COLO668 (cell line): Measurements from ENCODE around the gene CCS.
"Not testable (repeated sequence)": the region's sequence is repeated elsewhere in the genome, so short reads cannot be mapped to it uniquely, and the experiment has no call there.

Experiments
- DNase-seq: peaks from one replicate; lab custom pipeline; 2025; ENCODE audit not compliant: unreplicated experiment; lab: John Stamatoyannopoulos, UW

The CCS gene

DNA sequence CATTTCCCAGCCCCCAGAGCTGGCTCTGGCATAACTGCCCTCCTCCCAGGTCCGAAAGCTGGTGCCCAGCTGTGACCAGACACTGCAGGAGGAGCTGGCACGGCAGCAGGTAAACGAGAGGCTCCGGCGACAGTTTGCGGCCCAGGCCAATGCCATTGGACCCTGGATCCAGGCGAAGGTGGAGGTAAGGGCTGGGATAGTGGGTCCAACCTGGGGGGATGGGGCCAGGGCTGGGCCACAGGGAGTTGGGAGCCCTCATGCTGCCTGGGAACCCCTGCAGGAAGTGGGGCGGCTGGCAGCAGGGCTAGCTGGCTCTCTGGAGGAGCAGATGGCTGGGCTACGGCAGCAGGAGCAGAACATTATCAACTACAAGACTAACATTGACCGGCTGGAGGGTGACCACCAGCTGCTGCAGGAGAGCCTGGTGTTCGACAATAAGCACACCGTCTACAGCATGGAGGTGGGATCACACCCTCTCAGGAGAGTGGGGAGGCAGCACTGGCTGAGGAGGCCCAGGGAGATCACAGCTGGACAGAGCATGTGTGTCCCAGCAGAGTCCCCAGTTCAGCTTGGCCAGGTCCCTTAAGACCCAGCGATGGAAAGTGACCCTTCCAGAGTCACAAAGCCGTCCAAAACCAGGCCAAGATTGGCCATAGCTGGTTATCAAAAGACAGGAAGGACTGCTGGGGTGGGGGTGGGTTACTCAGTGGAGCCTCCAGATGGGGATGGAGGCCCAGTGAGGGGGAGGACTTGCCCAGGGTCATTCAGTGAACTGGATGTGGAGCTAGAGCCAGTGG, 31.6 kb upstream of the CCS start:
- no peak for DNase-seq

DNA sequence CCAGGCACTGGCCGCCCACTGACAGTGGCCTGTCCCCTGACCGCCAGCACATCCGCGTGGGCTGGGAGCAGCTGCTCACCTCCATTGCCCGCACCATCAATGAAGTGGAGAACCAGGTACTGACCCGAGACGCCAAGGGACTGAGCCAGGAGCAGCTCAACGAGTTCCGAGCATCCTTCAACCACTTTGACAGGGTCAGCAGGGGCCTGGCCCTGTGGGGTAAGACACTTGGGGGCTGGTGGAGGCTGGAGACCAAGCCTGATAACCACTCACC, 31.1 kb upstream of the CCS start:
- DNase-seq = no peak

DNA sequence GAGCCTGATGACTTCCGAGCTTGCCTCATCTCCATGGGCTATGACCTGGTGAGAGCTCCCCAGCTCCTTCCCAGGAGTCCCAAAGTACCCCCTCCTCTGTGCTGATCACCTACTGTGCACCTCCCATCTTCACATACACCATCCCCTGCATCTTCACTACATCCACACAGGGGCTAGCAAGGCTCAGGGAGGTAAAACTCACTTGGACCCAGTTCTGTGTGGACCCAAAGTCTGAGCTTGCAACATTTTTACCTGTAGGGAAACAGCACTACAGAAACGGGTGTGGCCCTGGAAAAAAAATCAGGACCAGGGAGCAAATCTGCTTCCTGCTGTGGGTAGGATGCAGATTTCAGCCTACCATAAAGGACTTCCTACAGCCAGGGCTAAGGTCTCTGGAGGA, 30.7 kb upstream of the CCS start:
- DNase-seq = no peak

DNA sequence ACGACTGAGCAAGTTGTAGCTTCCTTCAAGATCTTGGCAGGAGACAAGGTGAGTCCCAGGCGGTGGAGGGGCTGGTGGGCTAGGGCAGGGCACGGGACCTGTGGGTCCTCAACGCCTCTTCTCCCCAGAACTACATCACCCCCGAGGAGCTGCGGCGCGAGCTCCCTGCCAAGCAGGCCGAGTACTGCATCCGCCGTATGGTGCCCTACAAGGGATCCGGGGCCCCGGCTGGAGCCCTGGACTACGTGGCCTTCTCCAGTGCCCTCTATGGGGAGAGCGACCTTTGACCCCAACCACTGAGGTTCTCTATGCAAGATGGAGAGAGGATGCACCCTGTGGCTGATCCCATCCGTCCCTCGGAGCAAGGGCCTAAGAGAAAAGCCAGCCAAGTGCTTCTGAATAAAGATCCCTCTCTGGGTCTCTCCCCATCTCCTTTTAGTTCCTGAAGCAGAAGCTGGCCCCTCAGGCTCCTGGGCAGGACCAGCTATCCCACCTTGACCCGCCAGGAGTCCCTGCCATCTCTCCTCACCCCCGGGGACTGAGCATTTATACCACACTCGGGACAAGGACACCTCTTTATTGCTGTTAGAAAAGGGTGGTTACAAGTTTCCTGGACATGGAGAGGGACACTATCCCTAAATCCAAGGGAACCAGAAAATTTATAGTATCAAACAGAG, 29.9 kb upstream of the CCS start:
- no peak for DNase-seq

DNA sequence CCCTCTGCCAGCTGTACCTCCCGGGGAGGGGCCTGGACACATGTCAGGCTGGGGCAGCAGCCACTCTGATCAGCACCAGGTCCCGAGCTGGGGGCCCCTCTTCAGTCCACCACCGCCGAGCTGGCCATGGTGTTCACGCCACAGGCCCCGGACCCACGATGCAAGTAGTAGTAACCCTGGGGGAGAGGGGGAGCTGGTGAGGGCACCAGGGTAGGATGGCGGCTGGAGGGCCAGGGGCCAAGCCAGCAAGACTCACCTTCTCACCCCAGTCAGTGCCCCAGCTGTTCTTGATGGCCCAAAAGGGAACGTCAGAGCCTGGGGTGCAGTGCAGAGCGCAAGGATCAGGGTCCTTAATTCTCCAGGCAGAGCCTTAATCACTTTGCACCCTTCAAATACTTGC, 29.2 kb upstream of the CCS start:
- DNase-seq = no peak

DNA sequence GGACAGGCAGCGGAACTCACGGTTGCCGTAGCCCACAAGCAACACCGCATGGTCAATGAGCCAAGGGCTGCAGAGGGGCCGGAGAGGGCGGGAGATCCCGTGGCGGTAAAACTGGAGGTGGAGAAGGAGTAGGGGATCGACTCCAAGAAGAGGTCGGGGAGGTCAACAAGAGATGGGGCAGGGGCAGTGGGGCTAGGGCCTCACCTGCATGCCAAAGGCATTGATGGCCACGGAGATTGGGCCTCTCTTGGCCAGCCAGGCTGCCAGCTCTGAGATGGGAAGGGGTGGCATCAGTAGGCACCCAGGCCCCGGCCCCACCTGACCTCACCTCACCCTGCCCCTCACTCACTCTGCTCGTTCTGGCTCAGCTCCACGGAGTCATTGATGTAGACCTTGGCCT, 28.4 kb upstream of the CCS start:
- DNase-seq = no peak

DNA sequence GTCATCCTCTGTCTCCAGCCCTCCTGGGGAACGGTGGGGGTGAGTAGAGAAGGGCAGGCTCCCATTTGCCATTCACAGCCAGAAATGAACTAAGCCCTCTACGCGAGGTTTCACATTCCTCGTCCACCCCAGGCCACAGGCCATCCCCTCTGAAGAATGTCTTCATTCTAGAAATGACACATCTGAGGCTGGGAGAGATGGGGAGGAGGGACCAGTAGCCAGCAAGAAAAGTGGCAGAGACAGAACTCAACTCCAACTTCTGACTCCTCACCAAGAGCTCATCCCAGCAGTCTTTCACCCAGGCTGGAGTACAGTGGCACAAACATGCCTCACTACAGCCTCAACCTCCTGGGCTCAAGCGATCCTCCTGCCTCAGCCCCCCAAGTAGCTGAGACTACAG, 28.0 kb upstream of the CCS start:
- no peak for DNase-seq

DNA sequence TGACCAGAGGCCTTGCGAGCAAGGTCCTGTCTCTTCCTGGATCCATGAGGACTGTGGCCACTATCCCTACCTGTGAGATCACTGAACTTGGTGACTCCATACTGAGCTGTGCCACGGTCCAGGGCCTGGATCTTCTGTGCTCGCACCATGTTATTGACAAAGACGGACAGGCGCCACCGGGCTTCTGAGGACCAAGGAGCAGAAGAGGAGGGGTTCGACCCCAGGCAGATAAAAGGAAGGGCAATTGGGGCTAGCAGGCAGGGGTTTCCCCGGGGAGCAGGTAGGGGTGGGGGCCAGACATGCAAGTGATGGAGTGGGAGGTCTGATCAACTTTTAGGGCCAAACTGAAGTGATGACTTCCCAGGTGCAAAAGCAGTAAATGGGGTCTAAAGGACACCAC, 26.8 kb upstream of the CCS start:
- no peak for DNase-seq

DNA sequence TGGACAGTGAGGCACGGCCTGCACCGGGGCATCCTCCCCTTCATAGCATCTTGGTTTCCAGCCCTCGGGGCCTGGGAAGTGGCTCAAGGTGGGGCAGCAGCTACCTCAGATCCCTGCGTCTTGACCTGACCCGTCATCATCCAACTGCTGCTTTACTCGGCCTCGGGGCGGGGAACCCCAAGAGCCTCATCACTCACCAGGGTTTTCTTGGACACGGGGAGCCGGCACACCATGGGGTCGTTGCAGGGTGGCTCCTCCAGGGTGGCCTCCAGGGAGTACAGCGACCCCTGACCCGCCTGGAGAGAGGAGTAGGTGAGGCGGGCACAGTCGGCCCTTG, 25.2 kb upstream of the CCS start:
- DNase-seq = no peak

DNA sequence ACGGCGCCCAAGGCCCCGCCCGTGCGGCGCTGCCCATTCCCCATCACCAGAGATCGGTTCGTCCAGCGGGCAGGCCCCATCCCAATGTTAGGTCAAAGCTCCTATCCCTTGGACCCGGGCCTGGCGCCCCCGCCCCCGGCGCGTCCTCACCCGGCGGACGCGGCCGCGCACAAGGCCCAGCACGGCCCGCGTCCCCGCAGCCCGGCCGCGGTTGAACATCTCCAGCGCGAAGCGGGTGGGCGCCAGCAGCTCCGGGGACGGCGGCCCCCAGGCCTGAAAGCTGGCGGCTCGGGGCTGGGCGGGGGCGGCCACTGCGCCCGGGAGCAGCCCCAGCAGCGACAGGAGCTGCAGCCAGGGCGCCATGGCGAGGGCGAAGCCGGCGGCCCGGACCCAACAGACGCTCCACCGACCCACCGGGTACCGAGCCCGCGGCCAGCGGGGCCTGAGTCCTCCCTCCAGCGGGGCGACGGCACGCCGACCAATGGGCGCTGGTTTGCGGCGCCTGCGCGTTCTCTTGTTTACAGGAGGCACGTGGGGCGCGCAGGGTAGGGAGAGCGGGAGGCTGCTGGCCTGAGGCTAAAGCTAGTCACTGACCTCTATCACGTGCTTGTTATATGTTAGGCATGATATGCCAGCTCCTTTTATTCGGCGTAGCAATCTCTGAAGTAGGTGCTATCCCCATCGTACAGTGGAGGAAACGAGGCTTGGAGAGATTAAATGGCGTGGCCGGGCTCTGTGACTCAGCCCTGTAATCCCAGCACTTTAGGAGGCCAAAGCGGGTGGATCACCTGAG, 24.7 kb upstream of the CCS start, which contains the start of gene CTSF:
Gene CTSF (minus strand): TSS at position 483 of the 793 bp plus-strand sequence. CDS start 120 bp downstream, at position 363.
- peak; percentile 86 for DNase-seq

DNA sequence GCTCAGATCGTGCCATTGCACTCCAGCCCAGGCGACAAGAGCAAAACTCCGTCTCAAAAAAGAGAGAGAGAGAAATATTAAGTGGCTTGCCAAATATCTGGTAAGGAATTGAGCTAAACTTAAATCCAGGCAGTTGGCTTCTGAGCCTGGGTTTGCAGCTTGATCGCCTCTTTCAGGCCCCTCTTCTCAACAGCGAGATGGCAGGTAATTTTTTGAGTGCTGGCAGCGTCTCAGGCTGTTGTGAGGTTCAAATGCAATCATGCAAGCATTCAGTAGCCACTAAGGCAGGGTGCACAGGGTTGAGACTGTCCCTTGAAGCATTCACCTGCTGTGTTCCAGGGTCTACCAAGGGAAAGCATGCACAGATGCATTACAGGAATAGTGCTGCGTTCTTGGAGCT, 23.9 kb upstream of the CCS start:
- DNase-seq = no peak

DNA sequence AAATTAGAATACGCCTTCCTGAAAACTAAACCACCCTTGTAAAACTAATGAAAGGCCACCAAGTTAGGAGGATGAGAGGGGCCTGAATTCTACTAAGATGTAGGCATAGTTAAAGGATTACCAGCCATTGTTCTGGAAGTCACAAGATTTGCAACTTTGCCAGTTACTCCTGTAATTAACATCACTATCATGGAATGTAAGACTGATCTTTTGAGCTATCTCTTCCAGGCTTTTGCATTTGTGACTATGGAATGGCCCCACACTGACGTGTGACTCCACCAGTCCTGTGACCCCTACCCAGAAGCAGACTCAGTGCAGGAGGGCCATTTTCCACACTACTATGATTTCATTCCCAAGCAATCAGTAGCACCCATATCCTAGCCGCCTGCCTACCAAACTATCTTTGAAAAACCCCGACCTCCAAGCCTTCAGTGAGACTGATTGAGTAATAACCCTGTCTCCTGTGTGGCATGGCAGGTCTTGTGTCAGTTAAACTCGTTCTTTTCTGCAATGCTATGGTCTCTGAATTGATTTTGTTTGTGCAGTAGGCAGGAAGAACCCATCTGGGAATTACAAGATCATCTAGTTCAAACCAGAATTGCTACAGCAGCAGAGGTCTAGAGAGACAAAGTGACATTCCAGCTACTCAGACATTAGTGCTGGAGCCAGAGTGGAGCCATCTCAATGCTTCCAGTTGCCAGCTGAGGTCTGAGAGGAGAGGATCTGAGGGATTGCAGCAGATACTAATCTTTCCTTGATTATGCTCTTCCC, 22.7 kb upstream of the CCS start:
- no peak for DNase-seq

DNA sequence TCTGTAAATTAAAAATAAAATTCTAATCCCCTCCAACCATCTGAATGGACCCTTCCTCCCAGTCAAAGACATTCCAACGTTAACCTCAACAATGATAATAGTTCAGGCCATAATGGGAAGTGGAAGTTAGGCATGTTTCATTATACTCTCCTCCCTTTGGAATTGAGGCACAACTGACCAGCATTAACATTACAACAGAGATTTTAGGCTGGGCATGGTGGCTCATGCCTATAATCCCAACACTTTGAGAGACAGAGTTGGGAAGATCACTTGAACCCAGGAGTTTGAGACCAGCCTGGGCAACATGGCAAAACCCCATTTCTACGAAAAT, 22.2 kb upstream of the CCS start:
- DNase-seq = no peak

DNA sequence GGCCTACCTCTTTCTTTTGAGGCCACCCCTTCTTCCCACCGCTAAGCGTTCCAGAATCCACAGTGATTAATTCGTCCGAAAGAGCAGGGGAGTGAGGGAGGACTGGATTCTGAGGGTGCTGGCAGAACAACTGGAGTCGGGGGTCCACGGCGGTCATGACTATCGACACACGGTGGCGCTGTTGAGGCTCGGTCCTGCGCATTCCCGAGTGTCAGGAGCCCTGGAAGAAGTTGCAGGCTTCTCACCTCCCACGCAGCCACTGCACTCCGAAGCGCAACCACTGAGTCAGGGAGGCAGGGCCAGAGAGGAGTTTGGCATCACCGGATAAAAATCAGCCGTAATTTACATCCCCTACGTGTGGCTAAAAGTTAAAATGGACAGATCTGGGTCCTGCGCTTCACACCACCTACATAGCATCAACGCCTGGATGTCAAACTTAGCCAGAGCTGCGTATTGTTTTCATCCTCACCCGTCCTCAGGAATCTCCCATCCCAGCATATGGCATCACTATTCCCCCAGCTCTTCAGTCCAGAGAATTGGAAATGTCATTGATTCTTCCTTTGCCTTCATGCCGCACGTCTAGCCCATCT, 13.9 kb upstream of the CCS start:
- DNase-seq = peak; percentile 58

DNA sequence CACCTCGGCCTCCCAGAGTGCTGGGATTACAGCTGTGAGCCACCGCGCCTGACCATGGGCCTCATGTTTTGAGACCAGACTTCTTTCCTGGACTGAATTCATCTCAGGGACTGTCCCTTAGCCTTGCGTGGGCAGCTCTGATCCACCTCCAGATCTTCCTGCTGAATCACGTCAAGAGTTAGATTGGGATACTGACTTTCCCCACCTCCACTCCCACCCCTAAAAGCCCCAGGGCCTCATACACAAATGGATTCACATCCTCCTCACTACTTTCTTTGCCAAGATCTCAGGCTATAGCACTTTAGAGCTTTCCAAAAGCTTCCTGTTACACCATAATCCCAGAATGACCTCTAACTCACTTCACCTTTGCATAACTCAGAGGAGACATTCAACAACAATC, 12.2 kb upstream of the CCS start:
- DNase-seq = no peak

DNA sequence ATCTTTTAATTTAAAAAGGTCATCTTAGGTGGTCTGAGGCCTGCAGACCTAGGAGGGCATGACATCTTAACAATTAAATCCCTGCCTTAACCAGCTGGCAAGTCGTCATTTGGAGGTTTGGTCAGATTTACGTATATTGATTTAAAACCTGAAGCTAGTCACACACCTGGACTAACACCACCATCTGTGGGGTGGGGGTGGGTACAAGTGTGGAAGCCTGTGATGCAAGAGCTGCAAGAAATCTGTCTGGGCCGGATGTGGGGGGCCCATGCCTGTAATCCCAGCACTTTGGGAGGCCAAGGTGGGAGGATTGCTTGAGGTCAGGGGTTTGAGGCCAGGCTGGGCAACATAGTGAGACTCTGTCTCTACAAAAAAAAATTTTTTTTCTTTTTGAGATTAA, 11.7 kb upstream of the CCS start:
- DNase-seq = no peak

DNA sequence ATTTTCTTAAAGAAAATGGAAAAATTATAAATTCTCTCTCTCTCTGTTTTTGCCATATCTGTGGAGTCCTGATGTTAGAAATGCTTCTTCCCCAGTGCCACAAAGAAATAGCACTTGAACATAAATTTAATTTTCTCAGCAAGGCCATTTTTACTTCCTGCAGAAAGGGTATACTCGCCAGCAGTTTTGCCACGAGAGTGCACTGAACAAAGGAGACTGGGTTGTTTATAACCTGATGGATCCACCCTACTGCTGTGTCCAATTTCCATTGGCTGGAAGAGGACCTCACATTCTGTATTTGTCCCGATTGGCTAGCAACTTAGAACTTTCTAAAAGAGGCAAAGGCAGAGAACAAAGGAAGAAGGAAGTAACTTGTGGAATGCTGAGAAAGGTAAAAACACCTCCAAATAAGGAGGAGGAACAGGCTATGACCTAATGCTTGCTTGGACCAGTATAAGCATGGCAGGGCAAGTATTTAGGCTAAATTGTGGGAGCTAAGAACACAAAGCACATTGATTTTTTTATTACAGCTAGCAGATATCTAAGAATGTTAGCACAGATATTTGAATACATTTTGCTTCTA, 10.3 kb upstream of the CCS start:
- not testable (repeated sequence) for DNase-seq

DNA sequence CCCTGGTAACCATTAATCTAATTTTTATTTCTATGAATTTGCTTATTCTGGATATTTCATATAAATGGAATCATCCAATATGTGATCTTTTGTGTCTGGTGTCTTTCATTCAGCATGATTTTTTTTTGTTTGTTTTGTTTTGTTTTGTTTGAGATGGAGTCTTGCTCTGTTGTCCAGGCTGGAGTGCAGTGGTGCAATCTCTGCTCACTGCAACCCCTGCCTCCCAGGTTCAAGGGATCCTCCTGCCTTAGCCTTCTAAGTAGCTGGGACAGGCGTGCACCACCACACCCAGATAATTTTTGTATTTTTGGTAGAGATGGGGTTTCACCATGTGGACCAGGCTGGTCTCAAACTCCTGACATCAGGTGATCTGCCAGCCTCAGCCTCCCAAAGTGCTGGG, 7.5 kb upstream of the CCS start:
- not testable (repeated sequence) for DNase-seq

DNA sequence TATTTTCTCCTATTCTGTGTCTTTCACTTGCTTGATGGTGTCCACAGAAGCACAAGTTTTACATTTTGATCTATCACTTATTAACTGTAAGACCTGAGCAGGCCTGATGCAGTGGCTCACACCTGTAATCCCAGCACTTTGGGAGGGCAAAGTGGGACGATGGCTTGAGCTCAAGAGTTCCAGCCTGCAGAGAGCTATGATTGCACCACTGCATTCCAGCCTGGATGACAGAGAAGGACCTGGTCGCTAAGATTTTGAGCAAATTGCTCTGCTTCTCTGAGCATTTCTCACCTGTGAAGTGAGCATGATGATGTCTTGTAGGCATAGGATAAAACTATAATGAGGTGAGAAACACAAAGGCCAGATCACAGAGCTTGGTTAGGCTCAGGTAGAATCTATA, 6.8 kb upstream of the CCS start:
- no peak for DNase-seq

DNA sequence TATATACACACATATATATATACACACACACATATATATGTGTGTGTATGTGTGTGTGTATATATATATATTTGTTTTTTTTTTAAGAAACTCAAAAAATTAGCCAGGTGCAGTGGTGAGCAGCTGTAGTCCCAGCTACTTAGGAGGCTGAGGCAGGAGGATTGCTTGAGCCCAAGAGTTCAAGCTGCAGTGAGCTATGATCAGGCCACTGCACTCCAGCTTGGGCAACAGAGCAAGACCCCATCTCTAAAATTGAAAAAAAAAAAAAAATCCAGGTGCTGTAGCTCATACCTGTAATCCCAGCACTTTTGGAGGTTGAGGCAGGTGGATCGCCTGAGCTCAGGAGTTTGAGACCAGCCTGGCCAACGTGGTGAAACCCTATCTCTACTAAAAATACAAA, 3.7 kb upstream of the CCS start:
- DNase-seq = not testable (repeated sequence)
